GM12872 (cell line): ENCODE data around the gene GABBR1.

Source experiments
- CTCF ChIP-seq: IDR thresholded peaks from 3 replicates; pipeline ENCODE4 v1.5.1; 2011; ENCODE audit warnings: low read depth, mild to moderate bottlenecking, low read length, moderate library complexity; ENCODE audit not compliant: insufficient read depth

The GABBR1 gene

GRCh38 chr6:29547573-29547972 is 85.4 kb downstream of the GABBR1 start:
- no peak for TF ChIP-seq CTCF

- no peak for TF ChIP-seq CTCF
Measured at GRCh38 chr6:29537714-29538403, 95.1 kb downstream of the GABBR1 start.

GRCh38 chr6:29532320-29532951 is 100.5 kb downstream of the GABBR1 start:
- TF ChIP-seq CTCF = no peak

GRCh38 chr6:29531668-29532067 is 101.3 kb downstream of the GABBR1 start:
- no peak for TF ChIP-seq CTCF

- TF ChIP-seq CTCF = no peak
Measured at GRCh38 chr6:29530671-29531310, 102.2 kb downstream of the GABBR1 start.

GRCh38 chr6:29529956-29530355 is 103.0 kb downstream of the GABBR1 start:
- TF ChIP-seq CTCF = no peak

- no peak for TF ChIP-seq CTCF
Measured at GRCh38 chr6:29528988-29529560, 103.9 kb downstream of the GABBR1 start.
